CD4-positive, alpha-beta T cell (primary cell): ENCODE measurements around the gene LAMTOR4. TPM values are rescaled to one million over a fixed set of nuclear protein-coding genes. Genes with fewer than 3 reads are reported as not detected.

ENCODE experiments used
- ATAC-seq: fragments of 200-7000 bp; cut with Tn5 transposase; one replicate; pipeline ENCODE4 v1.10.0; 2022; ENCODE audit warnings: mild to moderate bottlenecking; ENCODE audit not compliant: poor library complexity
- CTCF ChIA-PET: fragments of 350-600 bp; sonication (Branson Sonifier 250); formaldehyde crosslinking; loops from one replicate; lab custom pipeline; 2021; ENCODE audit warnings: antibody characterized with exemption, inconsistent platforms; lab: Charles Lee
- POLR2A ChIA-PET: fragments of 350-600 bp; sonication (Branson Sonifier 250); formaldehyde crosslinking; loops from one replicate; lab custom pipeline; 2021; ENCODE audit warnings: antibody characterized with exemption, inconsistent platforms; lab: Charles Lee
- DNase-seq, 14 experiments: peaks; one replicate each; pipeline ENCODE4 v3.0.0-alpha.2; 2013 to 2020; ENCODE audit warnings: mixed read lengths in 2 of 14
- H3K27ac ChIP-seq, 2 donors: one replicate each; pipeline versions ENCODE4 v1.5.1 to v1.7.0; 2013; ENCODE audit warnings: low read length in 2 of 2, low read depth in 1 of 2, mild to moderate bottlenecking in 1 of 2
- H3K27me3 ChIP-seq, 2 experiments: 1 replicate in 1 of 2; 2 replicates in 1 of 2; pipeline versions ENCODE4 v1.6.1 to v1.7.0; 2013; ENCODE audit warnings: low read length in 2 of 2, control low read depth in 1 of 2, mild to moderate bottlenecking in 1 of 2, moderate library complexity in 1 of 2; ENCODE audit not compliant: insufficient read depth in 2 of 2, control insufficient read depth in 1 of 2
- H3K36me3 ChIP-seq: one replicate; pipeline ENCODE4 v1.6.1; 2013; ENCODE audit warnings: low read length, control low read depth; ENCODE audit not compliant: insufficient read depth
- H3K4me1 ChIP-seq: one replicate; pipeline ENCODE4 v1.6.1; 2013; ENCODE audit warnings: low read length, control low read depth; ENCODE audit not compliant: insufficient read depth
- H3K4me3 ChIP-seq: one replicate; pipeline ENCODE4 v1.5.1; 2013; ENCODE audit warnings: mild to moderate bottlenecking, low read length, moderate library complexity
- H3K9me3 ChIP-seq, 2 experiments: 1 replicate in 1 of 2; 2 replicates in 1 of 2; pipeline versions ENCODE4 v1.6.1 to v1.7.0; 2013; ENCODE audit warnings: low read length in 2 of 2, mild to moderate bottlenecking in 2 of 2, control low read depth in 1 of 2, moderate library complexity in 1 of 2; ENCODE audit not compliant: control insufficient read depth in 1 of 2, insufficient read depth in 1 of 2
- H3K27ac Mint-ChIP-seq: one replicate; pipeline ENCODE4 v1.8.0; 2020; ENCODE audit warnings: mixed read lengths
- H3K27me3 Mint-ChIP-seq: one replicate; pipeline ENCODE4 v1.8.0; 2021; ENCODE audit warnings: mixed read lengths
- H3K36me3 Mint-ChIP-seq: one replicate; pipeline ENCODE4 v1.8.0; 2021; ENCODE audit warnings: low read depth, mixed read lengths
- H3K4me1 Mint-ChIP-seq: one replicate; pipeline ENCODE4 v1.8.0; 2021; ENCODE audit warnings: low read depth, mixed read lengths
- H3K4me3 Mint-ChIP-seq: one replicate; pipeline ENCODE4 v1.8.0; 2020; ENCODE audit warnings: mild to moderate bottlenecking, mixed read lengths
- H3K9me3 Mint-ChIP-seq: one replicate; pipeline ENCODE4 v1.8.0; 2020; ENCODE audit warnings: mixed read lengths
- CTCF ChIP-seq: fragments of 200-600 bp; IDR thresholded peaks from one replicate; pipeline ENCODE4 v1.8.0; 2022; ENCODE audit warnings: antibody characterized with exemption, mild to moderate bottlenecking
- intact Hi-C, 2 experiments: fragments of 100-400 bp; cut with DNase I in 1 of 2; cut with micrococcal nuclease in 1 of 2; formaldehyde crosslinking; loops; one replicate each; pipeline versions ENCODE4 v1.15.1 to v1.9.0; 2023 to 2025; cut with DNase I, micrococcal nuclease
- total RNA-seq, 174 experiments: library from RNA in 2 of 174; stranded (reverse) in 2 of 174; gene quantifications; one replicate each; pipeline ENCODE4 v1.2.3 and lab custom pipeline; 2021 to 2026

The LAMTOR4 gene
- total RNA-seq, 2 experiments from 2014 or later = 107 to 125 TPM

- no peak for TF ChIP-seq CTCF
- H3K9me3 ChIP-seq = no peaks in the 10 kb centered on the region
- Mint-ChIP-seq H3K4me1 (peaks cover 47% of the 10 kb centered on the region), H3K27ac (peak within 1 kb of the TSS; percentile 98), H3K27me3 (no peaks in the 10 kb centered on the region), H3K36me3 (peaks cover 63% of the 10 kb centered on the region), H3K9me3 (no peaks in the 10 kb centered on the region), H3K4me3 (peak within 1 kb of the TSS; percentile 98)
- ChIA-PET CTCF (interaction anchor here (1.6 to 3.2 kb wide), 4 partner anchors 18 to 30 kb away, joined by 5 to 14 read pairs (median 6); partner anchors contain the start of gene MBLAC1), POLR2A (interaction anchor here (0.5 to 3.7 kb wide), 36 partner anchors 9 to 960 kb away, joined by 3 to 58 read pairs (median 4); partner anchors contain the start of genes CNPY4, COPS6, FBXO24 and GPC2)
- peaks cover 49% of the 10 kb centered on the region for H3K36me3 ChIP-seq
- intact Hi-C loops = loop anchor here (1.0 to 2.0 kb wide), 4 partner anchors 18 to 30 kb away; partner anchors contain the start of genes CNPY4 (in 2 of the 2), MBLAC1 (in 2 of the 2), TAF6 (in 2 of the 2) and ZNF3 (in 1 of the 2)
- no peaks in the 10 kb centered on the region for H3K27me3 ChIP-seq
- DNase-seq (peak; percentile 87 to 98 (median 93)), ATAC-seq (peak; percentile 85)
- H3K27ac ChIP-seq = peak within 1 kb of the TSS; percentile 90 to 95
- H3K4me3 ChIP-seq = peak within 1 kb of the TSS; percentile 97
- peaks cover 38% of the 10 kb centered on the region for H3K4me1 ChIP-seq
Observed at GRCh38 chr7:100101016-100101862, 47.5 kb upstream of the LAMTOR4 start, which contains the start of the genes AP4M1 and MCM7. Gene AP4M1, plus strand, starts transcription at chr7:100101643. Its CDS starts 72 bp downstream, at chr7:100101715. Gene MCM7, minus strand, starts transcription at chr7:100101397. Its CDS starts 103 bp downstream, at chr7:100101294.

GRCh38 chr7:100102950-100103840, 45.5 kb upstream of the LAMTOR4 start:
- peak overlapping the region; percentile 76 for H3K27ac Mint-ChIP-seq
- ATAC-seq = no peak
- peaks cover 35% of the 10 kb centered on the region for H3K4me1 Mint-ChIP-seq

More at GRCh38 chr7:100102950-100103840, 45.5 kb upstream of the LAMTOR4 start:
- peaks cover 59% of the 10 kb centered on the region for H3K36me3 Mint-ChIP-seq
- TF ChIP-seq CTCF = no peak
- Histone ChIP-seq H3K36me3 (peaks cover 47% of the 10 kb centered on the region), H3K27me3 (no peaks in the 10 kb centered on the region), H3K4me3 (no peak overlapping the region), H3K4me1 (peaks cover 35% of the 10 kb centered on the region), H3K9me3 (no peaks in the 10 kb centered on the region), H3K27ac (no peak overlapping the region)
- POLR2A ChIA-PET = interaction anchor here (1.0 to 3.4 kb wide), 7 partner anchors 10 to 88 kb away, joined by 3 to 58 read pairs (median 7); partner anchors contain the start of genes LAMTOR4, MBLAC1 and ZKSCAN1
- H3K4me3 Mint-ChIP-seq = peak overlapping the region; percentile 82
- no peaks in the 10 kb centered on the region for H3K9me3 Mint-ChIP-seq
- no peak for DNase-seq
- intact Hi-C loops = no loop called here
- no peaks in the 10 kb centered on the region for H3K27me3 Mint-ChIP-seq
- CTCF ChIA-PET = interaction anchor here (1.6 to 3.2 kb wide), 2 partner anchors 20 to 28 kb away, joined by 6 to 14 read pairs; no protein-coding TSS in a partner anchor
